Measurements from ENCODE around the gene TNFRSF19.

The TNFRSF19 gene

GRCh38 chr13:23695196-23695595 lies 125.0 kb downstream of the TNFRSF19 start:
- no peak for DNase-seq

- DNase-seq, result no peak
Observed at GRCh38 chr13:23695711-23696464, 125.7 kb downstream of the TNFRSF19 start.

GRCh38 chr13:23696610-23697009 lies 126.4 kb downstream of the TNFRSF19 start:
- no peak for DNase-seq

GRCh38 chr13:23697772-23698313 lies 127.6 kb downstream of the TNFRSF19 start:
- no peak for DNase-seq

GRCh38 chr13:23699271-23699670 lies 129.1 kb downstream of the TNFRSF19 start:
- no peak for DNase-seq

GRCh38 chr13:23701186-23701585 lies 131.0 kb downstream of the TNFRSF19 start:
- DNase-seq, result no peak

GRCh38 chr13:23701636-23702035 lies 131.4 kb downstream of the TNFRSF19 start:
- DNase-seq, result no peak

GRCh38 chr13:23703246-23703860 lies 133.1 kb downstream of the TNFRSF19 start:
- DNase-seq, result no peak

GRCh38 chr13:23705583-23705982 lies 135.4 kb downstream of the TNFRSF19 start:
- DNase-seq, result no peak

- no peak for DNase-seq
Observed at GRCh38 chr13:23707674-23708073, 137.5 kb downstream of the TNFRSF19 start.

GRCh38 chr13:23709536-23709935 lies 139.3 kb downstream of the TNFRSF19 start:
- no peak for DNase-seq

GRCh38 chr13:23710366-23710765 lies 140.2 kb downstream of the TNFRSF19 start:
- DNase-seq, result no peak

GRCh38 chr13:23711355-23711754 lies 141.1 kb downstream of the TNFRSF19 start:
- no peak for DNase-seq

GRCh38 chr13:23714672-23715071 lies 144.5 kb downstream of the TNFRSF19 start:
- no peak for DNase-seq

GRCh38 chr13:23715092-23715761 lies 145.0 kb downstream of the TNFRSF19 start:
- no peak for DNase-seq

GRCh38 chr13:23715762-23716235 lies 145.6 kb downstream of the TNFRSF19 start:
- no peak for DNase-seq

- DNase-seq, result no peak
Observed at GRCh38 chr13:23716401-23716800, 146.2 kb downstream of the TNFRSF19 start.

- no peak for DNase-seq
Observed at GRCh38 chr13:23718996-23719395, 148.8 kb downstream of the TNFRSF19 start.

GRCh38 chr13:23722726-23723453 lies 152.7 kb downstream of the TNFRSF19 start:
- no peak for DNase-seq

- DNase-seq, result no peak
Observed at GRCh38 chr13:23723471-23723870, 153.3 kb downstream of the TNFRSF19 start.

GRCh38 chr13:23724196-23724970 lies 154.2 kb downstream of the TNFRSF19 start:
- DNase-seq, result no peak

Measured in NCI-H446 treated with DMSO at 0.1 percent for 48 hours (cell line).